Thyroid gland (tissue), 4 donors: Measurements from ENCODE around the gene CTDSP2. TPM values are rescaled to one million over a fixed set of nuclear protein-coding genes. Genes with fewer than 3 reads are reported as not detected.

Experiments
- DNase-seq, 2 donors: peaks; one replicate each; pipeline ENCODE4 v3.0.0-alpha.2; 2019
- H3K27ac ChIP-seq, 3 donors: fragments of 200-600 bp; sonication (generic); 1 replicate in 2 of 3; 2 replicates in 1 of 3; pipeline ENCODE4 v1.5.1; 2016 to 2019; ENCODE audit warnings: mild to moderate bottlenecking in 1 of 3, moderate library complexity in 1 of 3
- H3K27me3 ChIP-seq: fragments of 200-600 bp; sonication (generic); one replicate; pipeline ENCODE4 v1.5.1; 2019
- H3K36me3 ChIP-seq, 2 donors: fragments of 200-600 bp; sonication (generic); one replicate each; pipeline ENCODE4 v1.5.1; 2016 to 2019
- H3K4me1 ChIP-seq, 2 donors: fragments of 200-600 bp; sonication (generic); one replicate each; pipeline ENCODE4 v1.5.1; 2017 to 2019
- H3K4me3 ChIP-seq, 3 donors: fragments of 200-600 bp; sonication (generic); replicated peaks in 1 of 3; 1 replicate in 2 of 3; 2 replicates in 1 of 3; pipeline ENCODE4 v1.5.1; 2016; ENCODE audit warnings: mild to moderate bottlenecking in 1 of 3
- H3K9me3 ChIP-seq: fragments of 200-600 bp; sonication (generic); one replicate; pipeline ENCODE4 v1.5.1; 2017
- CTCF ChIP-seq, 6 experiments: fragments of 200-600 bp in 3 of 6; fragments of 450-650 bp in 3 of 6; sonication (generic) in 3 of 6; IDR thresholded peaks; one replicate each; pipeline ENCODE4 v1.5.1; 2016 to 2019; ENCODE audit warnings: antibody characterized with exemption in 6 of 6, mild to moderate bottlenecking in 2 of 6, inconsistent platforms in 1 of 6, moderate library complexity in 1 of 6
- POLR2A ChIP-seq, 2 donors: fragments of 450-650 bp; IDR thresholded peaks; one replicate each; pipeline ENCODE4 v1.6.1; 2017; ENCODE audit warnings: antibody characterized with exemption in 2 of 2, mild to moderate bottlenecking in 2 of 2, moderate library complexity in 1 of 2
- WGBS, 2 donors: methylation state at CpG; one replicate each; pipeline ENCODE4 v1.1.5; 2017; 5-methylcytosine and 5-hydroxymethylcytosine counted together
- intact Hi-C: fragments of 100-400 bp; cut with DNase I; formaldehyde crosslinking; loops from one replicate; pipeline ENCODE4 v1.15.1; 2023
- total RNA-seq, 4 donors: library from RNA; depleted of rRNA; stranded (reverse); fragments of >200 nt; gene quantifications; one replicate each; pipeline ENCODE4 v1.2.3, GENCODE V29; 2016

Gene CTDSP2
- total RNA-seq, 4 donors from 2014 or later: 91.5 to 190 (median 138) TPM

- Histone ChIP-seq H3K27ac (peak overlapping the region in 1 of 3 donors; percentile 32), H3K4me3 (no peak overlapping the region), H3K36me3 (peaks cover 18 to 28% of the 10 kb centered on the region in 2 donors), H3K27me3 (no peaks in the 10 kb centered on the region), H3K9me3 (no peaks in the 10 kb centered on the region), H3K4me1 (peaks cover 10 to 14% of the 10 kb centered on the region in 2 donors)
- TF ChIP-seq POLR2A (IDR thresholded peaks at IDR 0.05) (no peak), CTCF (IDR thresholded peaks at IDR 0.05) (no peak)
- DNase-seq: no peak
- 66 to 81% methylated on average over 8 of the region's 8 CpGs for WGBS, 2 donors
- intact Hi-C loops: no loop called here
Observed at GRCh38 chr12:57817261-57817989, 29.1 kb downstream of the CTDSP2 start.

GRCh38 chr12:57816855-57817151 is 29.7 kb downstream of the CTDSP2 start:
- WGBS, 2 donors: 52 to 64% methylated on average over 5 of the region's 5 CpGs
- Histone ChIP-seq H3K27ac (peak overlapping the region in 1 of 3 donors; percentile 32), H3K4me1 (peaks cover 10 to 14% of the 10 kb centered on the region in 2 donors), H3K36me3 (peaks cover 12 to 26% of the 10 kb centered on the region in 2 donors), H3K4me3 (no peak overlapping the region), H3K27me3 (no peaks in the 10 kb centered on the region), H3K9me3 (no peaks in the 10 kb centered on the region)
- no peak for DNase-seq
- TF ChIP-seq POLR2A (IDR thresholded peaks at IDR 0.05): no peak
- no peak for TF ChIP-seq CTCF (IDR thresholded peaks at IDR 0.05)
- intact Hi-C loops: no loop called here

- 46 to 69% methylated on average over 3 of the region's 3 CpGs for WGBS, 2 donors
- DNase-seq: no peak
- no peaks in the 10 kb centered on the region for H3K9me3 ChIP-seq
- H3K4me3 ChIP-seq: no peak overlapping the region
- H3K27ac ChIP-seq: peak overlapping the region in 1 of 3 donors; percentile 23
- H3K27me3 ChIP-seq: no peaks in the 10 kb centered on the region
- TF ChIP-seq POLR2A (IDR thresholded peaks at IDR 0.05): no peak
- TF ChIP-seq CTCF (IDR thresholded peaks at IDR 0.05): no peak
- peaks cover 6 to 26% of the 10 kb centered on the region in 2 donors for H3K36me3 ChIP-seq
- intact Hi-C loops: no loop called here
- H3K4me1 ChIP-seq: peaks cover 10 to 14% of the 10 kb centered on the region in 2 donors
Observed at GRCh38 chr12:57816001-57816854, 30.3 kb downstream of the CTDSP2 start.

GRCh38 chr12:57815177-57816000 is 31.1 kb downstream of the CTDSP2 start:
- Histone ChIP-seq H3K27me3 (no peaks in the 10 kb centered on the region), H3K27ac (no peak overlapping the region), H3K4me1 (peaks cover 10 to 14% of the 10 kb centered on the region in 2 donors), H3K4me3 (no peak overlapping the region), H3K36me3 (peaks cover 9 to 22% of the 10 kb centered on the region in 2 donors), H3K9me3 (no peaks in the 10 kb centered on the region)
- 75 to 89% methylated on average over 11 of the region's 13 CpGs for WGBS, 2 donors
- TF ChIP-seq POLR2A (IDR thresholded peaks at IDR 0.05) (no peak), CTCF (IDR thresholded peaks at IDR 0.05) (no peak)
- intact Hi-C loops: no loop called here
- DNase-seq: no peak
